ENCODE measurements around the gene NUMA1.

DNA sequence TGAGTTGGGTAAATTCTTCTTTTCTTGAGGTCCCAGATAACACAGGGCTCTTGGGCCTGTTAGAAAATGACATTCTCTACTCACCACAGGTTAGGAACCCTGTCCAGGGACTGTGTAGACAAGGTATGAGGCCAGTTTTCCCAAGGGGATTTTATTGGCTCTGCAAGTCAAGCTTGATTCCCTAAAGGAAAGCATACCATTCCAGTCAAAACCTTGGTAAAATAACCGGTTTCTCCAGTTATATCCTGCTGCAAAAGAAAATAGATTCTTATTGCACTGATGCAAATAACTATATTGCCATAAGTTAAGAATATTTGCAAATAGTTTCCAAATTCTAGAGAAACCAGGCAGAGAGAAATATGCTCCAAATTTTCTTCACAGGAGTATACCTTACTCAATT is 45.6 kb upstream of the NUMA1 start:
- TF ChIP-seq, protein P1, sequence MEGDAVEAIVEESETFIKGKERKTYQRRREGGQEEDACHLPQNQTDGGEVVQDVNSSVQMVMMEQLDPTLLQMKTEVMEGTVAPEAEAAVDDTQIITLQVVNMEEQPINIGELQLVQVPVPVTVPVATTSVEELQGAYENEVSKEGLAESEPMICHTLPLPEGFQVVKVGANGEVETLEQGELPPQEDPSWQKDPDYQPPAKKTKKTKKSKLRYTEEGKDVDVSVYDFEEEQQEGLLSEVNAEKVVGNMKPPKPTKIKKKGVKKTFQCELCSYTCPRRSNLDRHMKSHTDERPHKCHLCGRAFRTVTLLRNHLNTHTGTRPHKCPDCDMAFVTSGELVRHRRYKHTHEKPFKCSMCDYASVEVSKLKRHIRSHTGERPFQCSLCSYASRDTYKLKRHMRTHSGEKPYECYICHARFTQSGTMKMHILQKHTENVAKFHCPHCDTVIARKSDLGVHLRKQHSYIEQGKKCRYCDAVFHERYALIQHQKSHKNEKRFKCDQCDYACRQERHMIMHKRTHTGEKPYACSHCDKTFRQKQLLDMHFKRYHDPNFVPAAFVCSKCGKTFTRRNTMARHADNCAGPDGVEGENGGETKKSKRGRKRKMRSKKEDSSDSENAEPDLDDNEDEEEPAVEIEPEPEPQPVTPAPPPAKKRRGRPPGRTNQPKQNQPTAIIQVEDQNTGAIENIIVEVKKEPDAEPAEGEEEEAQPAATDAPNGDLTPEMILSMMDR (IDR thresholded peaks at IDR 0.05; ENCODE audit: low read depth, low read length, poor library complexity, severe bottlenecking), result no peak
- no peak for TF ChIP-seq EZH2phosphoT487 (IDR thresholded peaks at IDR 0.05; ENCODE audit: borderline replicate concordance, low read length)

Data from DOHH2 (cell line).